HEK293 (cell line): ENCODE measurements around the gene TRMT61A.

ENCODE experiments used
- ELK4 ChIP-seq: IDR thresholded peaks from 2 replicates; pipeline ENCODE4 v1.6.1; 2011; ENCODE audit warnings: mild to moderate bottlenecking, low read depth, low read length, borderline replicate concordance
- HOXA7 ChIP-seq: sonication (generic); formaldehyde crosslinking; IDR thresholded peaks from 2 replicates; pipeline ENCODE4 v1.8.1; 2022; ENCODE audit warnings: missing genetic modification reagents, borderline replicate concordance
- KLF7 ChIP-seq: fragments of 450-650 bp; formaldehyde crosslinking; IDR thresholded peaks from 2 replicates; pipeline ENCODE4 v1.5.1; 2016; ENCODE audit warnings: missing biosample characterization, missing genetic modification characterization, borderline replicate concordance
- PRDM6 ChIP-seq: fragments of 450-650 bp; formaldehyde crosslinking; IDR thresholded peaks from 2 replicates; pipeline ENCODE4 v1.5.1; 2017; ENCODE audit warnings: missing biosample characterization, missing genetic modification characterization
- SALL2 ChIP-seq: fragments of 450-650 bp; formaldehyde crosslinking; IDR thresholded peaks from 2 replicates; pipeline ENCODE4 v1.5.0; 2017; ENCODE audit warnings: missing biosample characterization, mild to moderate bottlenecking, missing genetic modification characterization, borderline replicate concordance
- SCRT2 ChIP-seq: fragments of 450-650 bp; formaldehyde crosslinking; IDR thresholded peaks from 2 replicates; pipeline ENCODE4 v1.5.1; 2016; ENCODE audit warnings: missing biosample characterization, missing genetic modification characterization
- SETDB1 ChIP-seq: IDR thresholded peaks from one replicate; pipeline ENCODE4 v1.6.1; 2017; ENCODE audit warnings: mild to moderate bottlenecking, low read length, moderate library complexity, mixed read lengths; ENCODE audit not compliant: insufficient read length
- SP2 ChIP-seq: fragments of 450-650 bp; formaldehyde crosslinking; IDR thresholded peaks from 2 replicates; pipeline ENCODE4 v1.5.1; 2016; ENCODE audit warnings: missing biosample characterization, missing genetic modification characterization
- SP3 ChIP-seq: fragments of 450-650 bp; formaldehyde crosslinking; IDR thresholded peaks from 2 replicates; pipeline ENCODE4 v1.5.1; 2016; ENCODE audit warnings: missing biosample characterization, missing genetic modification characterization
- SP7 ChIP-seq: fragments of 450-650 bp; formaldehyde crosslinking; IDR thresholded peaks from 2 replicates; pipeline ENCODE4 v1.5.1; 2016; ENCODE audit warnings: missing biosample characterization, missing genetic modification characterization
- TRIM28 ChIP-seq: IDR thresholded peaks from 2 replicates; pipeline ENCODE4 v1.6.1; 2011; ENCODE audit warnings: low read length, control low read depth, borderline replicate concordance
- TSHZ1 ChIP-seq: fragments of 450-650 bp; formaldehyde crosslinking; IDR thresholded peaks from 2 replicates; pipeline ENCODE4 v1.5.1; 2016; ENCODE audit warnings: missing biosample characterization, missing genetic modification characterization, borderline replicate concordance
- ZBTB17 ChIP-seq: fragments of 450-650 bp; formaldehyde crosslinking; IDR thresholded peaks from 2 replicates; pipeline ENCODE4 v1.5.1; 2016; ENCODE audit warnings: missing biosample characterization, missing genetic modification characterization
- ZBTB20 ChIP-seq: fragments of 450-650 bp; formaldehyde crosslinking; IDR thresholded peaks from 2 replicates; pipeline ENCODE4 v1.5.1; 2016; ENCODE audit warnings: missing biosample characterization, missing genetic modification characterization
- ZFP69B ChIP-seq: fragments of 450-650 bp; formaldehyde crosslinking; IDR thresholded peaks from 2 replicates; pipeline ENCODE4 v1.5.1; 2016; ENCODE audit warnings: missing biosample characterization, missing genetic modification characterization
- ZNF155 ChIP-seq: fragments of 450-650 bp; formaldehyde crosslinking; IDR thresholded peaks from 2 replicates; pipeline ENCODE4 v1.5.1; 2016; ENCODE audit warnings: missing biosample characterization, missing genetic modification characterization
- ZNF239 ChIP-seq: fragments of 450-650 bp; formaldehyde crosslinking; IDR thresholded peaks from 2 replicates; pipeline ENCODE4 v1.5.1; 2016; ENCODE audit warnings: missing biosample characterization, missing genetic modification characterization
- ZNF24 ChIP-seq: fragments of 450-650 bp; formaldehyde crosslinking; IDR thresholded peaks from 2 replicates; pipeline ENCODE4 v1.5.1; 2016; ENCODE audit warnings: missing biosample characterization, missing genetic modification characterization
- ZNF324 ChIP-seq: fragments of 450-650 bp; formaldehyde crosslinking; IDR thresholded peaks from 2 replicates; pipeline ENCODE4 v1.5.1; 2016; ENCODE audit warnings: missing biosample characterization, missing genetic modification characterization
- ZNF362 ChIP-seq: fragments of 450-650 bp; formaldehyde crosslinking; IDR thresholded peaks from 2 replicates; pipeline ENCODE4 v1.5.1; 2016; ENCODE audit warnings: missing biosample characterization, missing genetic modification characterization
- ZNF37A ChIP-seq: fragments of 450-650 bp; IDR thresholded peaks from 2 replicates; pipeline ENCODE4 v1.5.1; 2018; ENCODE audit warnings: missing biosample characterization, missing genetic modification characterization
- ZNF394 ChIP-seq: fragments of 450-650 bp; formaldehyde crosslinking; IDR thresholded peaks from 2 replicates; pipeline ENCODE4 v1.5.1; 2016; ENCODE audit warnings: missing biosample characterization, missing genetic modification characterization, mild to moderate bottlenecking, moderate library complexity, borderline replicate concordance
- ZNF426 ChIP-seq: fragments of 450-650 bp; formaldehyde crosslinking; IDR thresholded peaks from 2 replicates; pipeline ENCODE4 v1.5.1; 2017; ENCODE audit warnings: missing biosample characterization, missing genetic modification characterization, mild to moderate bottlenecking, inconsistent platforms, moderate library complexity
- ZNF571 ChIP-seq: fragments of 450-650 bp; formaldehyde crosslinking; IDR thresholded peaks from 2 replicates; pipeline ENCODE4 v1.5.0; 2017; ENCODE audit warnings: missing biosample characterization, missing genetic modification characterization
- ZNF658 ChIP-seq: fragments of 450-650 bp; formaldehyde crosslinking; IDR thresholded peaks from 2 replicates; pipeline ENCODE4; 2016; ENCODE audit warnings: missing biosample characterization, missing genetic modification characterization
- ZNF660 ChIP-seq: fragments of 450-650 bp; IDR thresholded peaks from 2 replicates; pipeline ENCODE4 v1.5.1; 2018; ENCODE audit warnings: missing biosample characterization, mild to moderate bottlenecking, missing genetic modification characterization
- ZNF701 ChIP-seq: fragments of 450-650 bp; formaldehyde crosslinking; IDR thresholded peaks from 2 replicates; pipeline ENCODE4 v1.5.1; 2016; ENCODE audit warnings: missing biosample characterization, missing genetic modification characterization
- ZNF785 ChIP-seq: fragments of 450-650 bp; formaldehyde crosslinking; IDR thresholded peaks from 2 replicates; pipeline ENCODE4 v1.5.1; 2016; ENCODE audit warnings: missing biosample characterization, missing genetic modification characterization
- ZNF837 ChIP-seq: fragments of 450-650 bp; formaldehyde crosslinking; IDR thresholded peaks from 2 replicates; pipeline ENCODE4 v1.5.1; 2016; ENCODE audit warnings: missing biosample characterization, missing genetic modification characterization
- ZSCAN23 ChIP-seq: fragments of 450-650 bp; formaldehyde crosslinking; IDR thresholded peaks from 2 replicates; pipeline ENCODE4 v1.5.1; 2016; ENCODE audit warnings: missing biosample characterization, missing genetic modification characterization
- ZSCAN30 ChIP-seq: fragments of 450-650 bp; IDR thresholded peaks from 2 replicates; pipeline ENCODE4 v1.5.1; 2018; ENCODE audit warnings: missing biosample characterization, mild to moderate bottlenecking, missing genetic modification characterization, moderate library complexity
- ZXDB ChIP-seq: fragments of 450-650 bp; formaldehyde crosslinking; IDR thresholded peaks from 2 replicates; pipeline ENCODE4 v1.5.1; 2016; ENCODE audit warnings: missing biosample characterization, missing genetic modification characterization

Gene TRMT61A

GRCh38 chr14:103558071-103558882 lies 29.3 kb downstream of the TRMT61A start (continued):
- TF ChIP-seq ELK4 (no peak), SCRT2 (peak; percentile 62), ZNF785 (tag by site-specific recombination) (no peak), ZXDB (tag by site-specific recombination) (peak; percentile 82), ZNF660 (tag by site-specific recombination) (peak; percentile 85), ZNF394 (tag by site-specific recombination) (peak; percentile 96), ZNF324 (tag by site-specific recombination) (0 out of 2 replicates have a peak, but pooled peaks have one; percentile 51), ZNF837 (tag by site-specific recombination) (no peak), ZNF24 (tag by site-specific recombination) (peak; percentile 82; the same call in 1 of the 2 replicates), ZBTB17 (tag by site-specific recombination) (peak; percentile 94), ZNF426 (tag by site-specific recombination) (no peak), TSHZ1 (tag by site-specific recombination) (peak; percentile 82), HOXA7 (CRISPR knock-in tag) (no peak), ZNF658 (no peak), SETDB1 (no peak), ZFP69B (0 out of 2 replicates have a peak, but pooled peaks have one; percentile 14), KLF7 (peak; percentile 50; the same call in 1 of the 2 replicates), SP7 (tag by site-specific recombination) (peak; percentile 92), ZNF571 (tag by site-specific recombination) (no peak), ZNF239 (no peak), ZNF37A (tag by site-specific recombination) (peak; percentile 6; the same call in 1 of the 2 replicates), SP2 (tag by site-specific recombination) (peak; percentile 71), ZSCAN23 (tag by site-specific recombination) (0 out of 2 replicates have a peak, but pooled peaks have one; percentile 35), PRDM6 (tag by site-specific recombination) (peak; percentile 84), ZNF155 (no peak), ZBTB20 (peak; percentile 59; the same call in 1 of the 2 replicates), SP3 (tag by site-specific recombination) (peak; percentile 29; the same call in 1 of the 2 replicates), TRIM28 (peak; percentile 70; the same call in 1 of the 2 replicates), SALL2 (tag by site-specific recombination) (no peak), ZNF701 (tag by site-specific recombination) (no peak), ZNF362 (tag by site-specific recombination) (no peak), ZSCAN30 (peak; percentile 57; the same call in 1 of the 2 replicates)
